K562 (cell line): ENCODE data around the gene MYO18A. TPM values are rescaled to one million over a fixed set of nuclear protein-coding genes. Genes with fewer than 3 reads are reported as not detected.
A peak's percentile ranks its signal among the peaks of the same experiment; 100 is the strongest.

ENCODE experiments used
- CEBPG ChIP-seq, 3 experiments: fragments of 200-800 bp in 1 of 3; sonication (Bioruptor generic) in 1 of 3; sonication (generic) in 1 of 3; formaldehyde crosslinking in 1 of 3; IDR thresholded peaks in 2 of 3; conservative IDR thresholded peaks in 1 of 3; 2 replicates each; pipeline versions ENCODE4 v1.6.1 to v1.8.0; 2016 to 2022; ENCODE audit warnings: missing compliant biosample characterization in 2 of 3, missing genetic modification characterization in 2 of 3, mild to moderate bottlenecking in 1 of 3, missing genetic modification reagents in 1 of 3
- ETV6 ChIP-seq, 3 experiments: fragments of 150-350 bp in 1 of 3; sonication (generic) in 1 of 3; formaldehyde crosslinking in 1 of 3; IDR thresholded peaks; 2 replicates each; pipeline versions ENCODE4 v1.6.1 to v1.8.0; 2014 to 2022; ENCODE audit warnings: borderline replicate concordance in 2 of 3, low read depth in 2 of 3, antibody characterized with exemption in 1 of 3, low read length in 1 of 3, mild to moderate bottlenecking in 1 of 3, missing genetic modification reagents in 1 of 3
- HMG20B ChIP-seq: fragments of 250-450 bp; sonication (Bioruptor Pico); IDR thresholded peaks from 2 replicates; pipeline ENCODE4 v1.5.0; 2021; ENCODE audit warnings: mild to moderate bottlenecking
- NR1H2 ChIP-seq: sonication (generic); formaldehyde crosslinking; IDR thresholded peaks from 2 replicates; pipeline ENCODE4 v1.4.0; 2020; ENCODE audit warnings: mild to moderate bottlenecking, missing genetic modification reagents
- PHF21A ChIP-seq: fragments of 450-650 bp; IDR thresholded peaks from 2 replicates; pipeline ENCODE4 v1.6.1; 2017; ENCODE audit warnings: low read depth, borderline replicate concordance
- RFX5 ChIP-seq: IDR thresholded peaks from 2 replicates; pipeline ENCODE4 v1.6.1; 2011; ENCODE audit warnings: low read depth, mild to moderate bottlenecking, improper control_type of control experiment, low read length
- SREBF2 ChIP-seq: sonication (generic); formaldehyde crosslinking; IDR thresholded peaks from 2 replicates; pipeline ENCODE4 v1.4.0; 2020; ENCODE audit warnings: mild to moderate bottlenecking, missing genetic modification reagents
- TAF1 ChIP-seq: IDR thresholded peaks from 2 replicates; pipeline ENCODE4 v1.6.1; 2011; ENCODE audit warnings: mild to moderate bottlenecking, low read length, moderate library complexity; ENCODE audit not compliant: insufficient read depth, control insufficient read depth, severe bottlenecking; ENCODE audit errors: extremely low read depth
- ZNF23 ChIP-seq: fragments of 250-450 bp; sonication (Bioruptor Pico); IDR thresholded peaks from 2 replicates; pipeline ENCODE4 v1.4.0; 2020; ENCODE audit warnings: mild to moderate bottlenecking
- polyA plus RNA-seq, 8 experiments: library from polyadenylated mRNA; depleted of rRNA in 4 of 8; stranded (reverse) in 5 of 8; unstranded in 3 of 8; fragments of >200 nt; fragmentation: Nextera tagmentation in 2 of 8; fragmentation: Illumina TruSeq in 1 of 8; extraction: Ambion mirVana in 2 of 8; extraction: Trizol in 1 of 8; gene quantifications; 2 replicates each; pipeline versions ENCODE4 v1.2.1 to v1.2.3, GENCODE V29; 2011 to 2014; ENCODE audit warnings: inconsistent platforms in 1 of 8, missing spikeins in 1 of 8
- total RNA-seq, 7 experiments: library from RNA; depleted of rRNA in 6 of 7; stranded (reverse); fragments of >200 nt in 6 of 7; fragmentation: Illumina TruSeq in 2 of 7; extraction: Trizol in 2 of 7; gene quantifications; 2 replicates each; pipeline versions ENCODE4 v1.2.1 to v1.2.3, GENCODE V29; 2011 to 2021; ENCODE audit warnings: low replicate concordance in 1 of 7
- TF ChIP-seq, protein P1 (sequence below), 2 experiments: fragments of 450-650 bp; formaldehyde crosslinking in 1 of 2; IDR thresholded peaks; 2 replicates each; pipeline versions ENCODE4 v1.4.0 to v1.6.1; 2014 to 2020; ENCODE audit warnings: mild to moderate bottlenecking in 2 of 2, borderline replicate concordance in 1 of 2, low read depth in 1 of 2
- TF ChIP-seq, protein P2 (sequence below), 2 experiments: fragments of 450-650 bp; conservative IDR thresholded peaks; 2 replicates each; pipeline ENCODE4 v1.6.1; 2017; ENCODE audit warnings: mild to moderate bottlenecking in 2 of 2, moderate library complexity in 2 of 2
- TF ChIP-seq, protein P3 (sequence below): fragments of 250-450 bp; sonication (Bioruptor Pico); IDR thresholded peaks from 2 replicates; pipeline ENCODE4 v1.9.0; 2021; ENCODE audit warnings: mild to moderate bottlenecking, inconsistent platforms

The MYO18A gene
- total and polyA plus RNA-seq, 9 of the 15 experiments (the other 6 are each of a cell fraction or from before 2014, with no cell fraction given), result 2.5 to 65.4 (median 17.1) TPM

DNA sequence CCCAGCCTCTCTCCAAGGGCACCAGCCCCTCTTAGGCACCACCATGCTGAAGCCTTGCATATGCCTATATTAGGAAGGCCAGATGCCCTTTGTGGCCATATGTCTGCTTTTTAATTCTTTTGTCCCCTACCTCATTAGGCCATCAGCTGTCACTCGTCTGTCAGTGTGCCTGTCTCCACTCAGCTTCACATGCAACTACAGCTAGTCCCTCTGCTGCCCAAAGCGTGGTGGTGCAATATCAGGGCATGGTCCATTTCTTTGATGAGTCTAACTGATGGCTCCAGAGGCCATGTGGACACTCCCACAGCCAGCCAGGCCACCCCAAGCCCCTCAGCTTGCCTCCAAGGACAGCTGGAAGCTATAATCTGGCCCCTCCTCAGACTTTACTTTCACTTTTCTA is 36.3 kb downstream of the MYO18A start (continued):
- TF ChIP-seq, protein P1, sequence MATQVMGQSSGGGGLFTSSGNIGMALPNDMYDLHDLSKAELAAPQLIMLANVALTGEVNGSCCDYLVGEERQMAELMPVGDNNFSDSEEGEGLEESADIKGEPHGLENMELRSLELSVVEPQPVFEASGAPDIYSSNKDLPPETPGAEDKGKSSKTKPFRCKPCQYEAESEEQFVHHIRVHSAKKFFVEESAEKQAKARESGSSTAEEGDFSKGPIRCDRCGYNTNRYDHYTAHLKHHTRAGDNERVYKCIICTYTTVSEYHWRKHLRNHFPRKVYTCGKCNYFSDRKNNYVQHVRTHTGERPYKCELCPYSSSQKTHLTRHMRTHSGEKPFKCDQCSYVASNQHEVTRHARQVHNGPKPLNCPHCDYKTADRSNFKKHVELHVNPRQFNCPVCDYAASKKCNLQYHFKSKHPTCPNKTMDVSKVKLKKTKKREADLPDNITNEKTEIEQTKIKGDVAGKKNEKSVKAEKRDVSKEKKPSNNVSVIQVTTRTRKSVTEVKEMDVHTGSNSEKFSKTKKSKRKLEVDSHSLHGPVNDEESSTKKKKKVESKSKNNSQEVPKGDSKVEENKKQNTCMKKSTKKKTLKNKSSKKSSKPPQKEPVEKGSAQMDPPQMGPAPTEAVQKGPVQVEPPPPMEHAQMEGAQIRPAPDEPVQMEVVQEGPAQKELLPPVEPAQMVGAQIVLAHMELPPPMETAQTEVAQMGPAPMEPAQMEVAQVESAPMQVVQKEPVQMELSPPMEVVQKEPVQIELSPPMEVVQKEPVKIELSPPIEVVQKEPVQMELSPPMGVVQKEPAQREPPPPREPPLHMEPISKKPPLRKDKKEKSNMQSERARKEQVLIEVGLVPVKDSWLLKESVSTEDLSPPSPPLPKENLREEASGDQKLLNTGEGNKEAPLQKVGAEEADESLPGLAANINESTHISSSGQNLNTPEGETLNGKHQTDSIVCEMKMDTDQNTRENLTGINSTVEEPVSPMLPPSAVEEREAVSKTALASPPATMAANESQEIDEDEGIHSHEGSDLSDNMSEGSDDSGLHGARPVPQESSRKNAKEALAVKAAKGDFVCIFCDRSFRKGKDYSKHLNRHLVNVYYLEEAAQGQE (IDR thresholded peaks at IDR 0.05; ENCODE audit: borderline replicate concordance), result peak; percentile 30; the same call in 1 of the 2 replicates
- TF ChIP-seq, protein P1 (CRISPR knock-in tag; IDR thresholded peaks at IDR 0.05; ENCODE audit: low read depth), result no peak
- no peak for TF ChIP-seq RFX5
- no peak for TF ChIP-seq ZNF23
- TF ChIP-seq TAF1, result no peak
- no peak for TF ChIP-seq HMG20B (CRISPR knock-in tag)
- TF ChIP-seq NR1H2, result no peak
- 0 out of 2 replicates have a peak, but pooled peaks have one; percentile 32 for TF ChIP-seq CEBPG (CRISPR knock-in tag; IDR thresholded peaks at IDR 0.05)
- TF ChIP-seq CEBPG (tag; conservative IDR thresholded peaks at IDR 0.05 in 1 of 2, IDR thresholded peaks at IDR 0.05 in 1 of 2), result no peak; a peak in 1 of 4 replicates
- TF ChIP-seq PHF21A, result no peak
- peak; percentile 75; the same call in 1 of the 2 replicates for TF ChIP-seq SREBF2
- TF ChIP-seq, protein P2, sequence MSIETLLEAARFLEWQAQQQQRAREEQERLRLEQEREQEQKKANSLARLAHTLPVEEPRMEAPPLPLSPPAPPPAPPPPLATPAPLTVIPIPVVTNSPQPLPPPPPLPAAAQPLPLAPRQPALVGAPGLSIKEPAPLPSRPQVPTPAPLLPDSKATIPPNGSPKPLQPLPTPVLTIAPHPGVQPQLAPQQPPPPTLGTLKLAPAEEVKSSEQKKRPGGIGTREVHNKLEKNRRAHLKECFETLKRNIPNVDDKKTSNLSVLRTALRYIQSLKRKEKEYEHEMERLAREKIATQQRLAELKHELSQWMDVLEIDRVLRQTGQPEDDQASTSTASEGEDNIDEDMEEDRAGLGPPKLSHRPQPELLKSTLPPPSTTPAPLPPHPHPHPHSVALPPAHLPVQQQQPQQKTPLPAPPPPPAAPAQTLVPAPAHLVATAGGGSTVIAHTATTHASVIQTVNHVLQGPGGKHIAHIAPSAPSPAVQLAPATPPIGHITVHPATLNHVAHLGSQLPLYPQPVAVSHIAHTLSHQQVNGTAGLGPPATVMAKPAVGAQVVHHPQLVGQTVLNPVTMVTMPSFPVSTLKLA (conservative IDR thresholded peaks at IDR 0.05), result no peak
- TF ChIP-seq, protein P3, sequence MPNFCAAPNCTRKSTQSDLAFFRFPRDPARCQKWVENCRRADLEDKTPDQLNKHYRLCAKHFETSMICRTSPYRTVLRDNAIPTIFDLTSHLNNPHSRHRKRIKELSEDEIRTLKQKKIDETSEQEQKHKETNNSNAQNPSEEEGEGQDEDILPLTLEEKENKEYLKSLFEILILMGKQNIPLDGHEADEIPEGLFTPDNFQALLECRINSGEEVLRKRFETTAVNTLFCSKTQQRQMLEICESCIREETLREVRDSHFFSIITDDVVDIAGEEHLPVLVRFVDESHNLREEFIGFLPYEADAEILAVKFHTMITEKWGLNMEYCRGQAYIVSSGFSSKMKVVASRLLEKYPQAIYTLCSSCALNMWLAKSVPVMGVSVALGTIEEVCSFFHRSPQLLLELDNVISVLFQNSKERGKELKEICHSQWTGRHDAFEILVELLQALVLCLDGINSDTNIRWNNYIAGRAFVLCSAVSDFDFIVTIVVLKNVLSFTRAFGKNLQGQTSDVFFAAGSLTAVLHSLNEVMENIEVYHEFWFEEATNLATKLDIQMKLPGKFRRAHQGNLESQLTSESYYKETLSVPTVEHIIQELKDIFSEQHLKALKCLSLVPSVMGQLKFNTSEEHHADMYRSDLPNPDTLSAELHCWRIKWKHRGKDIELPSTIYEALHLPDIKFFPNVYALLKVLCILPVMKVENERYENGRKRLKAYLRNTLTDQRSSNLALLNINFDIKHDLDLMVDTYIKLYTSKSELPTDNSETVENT (CRISPR knock-in tag), result no peak
- TF ChIP-seq ETV6 (IDR thresholded peaks at IDR 0.05; ENCODE audit: borderline replicate concordance in 1 of 2, low read depth in 2 of 2, low read length in 1 of 2), result no peak
- TF ChIP-seq ETV6 (CRISPR knock-in tag; IDR thresholded peaks at IDR 0.05; ENCODE audit: borderline replicate concordance), result no peak
